OCI-LY1 (cell line): ENCODE data around the gene SP140.

ENCODE experiments used
- CTCF ChIP-seq: fragments of 200-600 bp; sonication (generic), shearing (Covaris generic); IDR thresholded peaks from 2 replicates; pipeline ENCODE4 v1.5.1; 2017; ENCODE audit warnings: mild to moderate bottlenecking, antibody characterized with exemption, low read length, moderate library complexity, mixed read lengths
- EZH2 ChIP-seq: fragments of 200-600 bp; sonication (generic), shearing (Covaris generic); IDR thresholded peaks from 2 replicates; pipeline ENCODE4 v1.8.0; 2017; ENCODE audit warnings: borderline replicate concordance, mixed run types, mild to moderate bottlenecking, antibody characterized with exemption, low read length, moderate library complexity, mixed read lengths

- TF ChIP-seq EZH2 (no peak), CTCF (no peak)
Measured at GRCh38 chr2:230221493-230221892, 4.0 kb upstream of the SP140 start.
